ENCODE results near the gene RARRES1. TPM values are rescaled to one million over a fixed set of nuclear protein-coding genes. Genes with fewer than 3 reads are reported as not detected.

The RARRES1 gene
- total RNA-seq, 1 experiment from 2014 or later = not detected

DNA sequence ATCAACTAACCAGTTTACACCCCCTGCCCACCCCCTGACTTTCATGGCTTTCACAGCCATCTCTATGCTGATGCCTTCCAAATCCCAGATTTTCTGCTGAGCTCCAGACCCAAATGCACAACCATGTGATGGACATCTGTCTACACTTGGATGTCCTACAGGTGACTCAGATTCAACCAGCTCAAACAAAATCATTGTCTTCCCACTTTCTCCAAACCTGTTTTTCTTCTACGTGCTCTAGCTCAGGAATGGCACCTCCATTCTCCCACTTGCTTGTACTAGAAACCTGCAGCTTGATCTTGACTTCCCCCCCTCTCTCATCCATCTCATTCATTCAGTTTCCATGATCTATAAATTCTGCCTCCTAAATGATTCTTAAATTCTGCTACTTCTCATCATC lies 34.1 kb upstream of the RARRES1 start:
- DNase-seq (ENCODE audit: extremely low read depth, low read depth) = no peak

DNA sequence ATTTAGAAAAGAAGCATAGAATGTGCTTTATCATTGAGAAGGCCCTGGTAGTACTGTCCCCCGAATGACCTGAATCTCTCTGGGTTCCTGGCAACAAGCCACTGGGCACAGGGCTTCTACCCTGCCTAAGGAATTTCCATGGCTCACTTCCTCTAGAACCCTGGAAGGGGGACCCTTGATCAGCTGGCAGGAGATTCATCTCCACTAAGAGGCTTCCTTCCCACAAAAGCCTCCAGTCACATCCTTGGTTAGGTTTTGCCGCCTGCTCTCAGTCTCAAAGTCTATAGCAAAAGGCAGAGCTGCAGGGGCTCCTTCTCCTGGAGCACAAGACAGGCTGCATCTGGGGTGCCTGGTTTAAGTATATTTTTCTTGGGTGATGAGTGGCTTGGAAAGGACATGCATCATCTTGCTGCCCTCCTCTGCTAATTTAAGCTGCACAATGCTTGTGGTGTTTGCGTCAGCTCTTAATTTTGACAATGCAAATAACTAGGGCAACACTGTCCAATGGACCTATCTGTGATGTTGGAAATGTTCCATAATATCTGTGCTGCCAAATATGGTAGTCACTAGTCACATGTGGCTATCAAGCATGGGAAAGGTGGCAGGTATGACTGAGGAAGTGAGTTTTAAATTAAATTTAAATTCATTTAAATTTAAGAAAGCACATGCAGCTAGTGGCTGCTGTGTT lies 33.4 kb upstream of the RARRES1 start:
- no peak for DNase-seq (ENCODE audit: extremely low read depth, low read depth)

DNA sequence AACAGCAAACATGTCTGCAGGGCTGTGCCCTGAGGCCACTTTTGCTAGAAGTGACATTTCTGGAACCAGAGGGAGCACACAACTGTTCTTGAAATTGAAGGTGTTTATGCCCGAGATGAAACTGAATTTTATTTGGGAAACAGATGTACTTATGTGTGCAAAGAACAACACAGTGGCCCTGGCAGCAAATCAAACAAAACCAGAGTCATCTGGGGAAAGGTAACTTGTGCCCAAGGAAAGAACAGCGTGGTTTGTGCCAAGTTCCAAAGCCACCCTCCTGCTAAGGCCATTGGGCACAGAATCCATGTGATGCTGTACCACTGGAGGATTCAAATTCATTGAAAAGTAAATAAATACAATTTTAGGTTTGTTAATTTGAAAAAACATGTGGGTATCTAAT lies 31.2 kb upstream of the RARRES1 start:
- DNase-seq (ENCODE audit: extremely low read depth, low read depth) = no peak

DNA sequence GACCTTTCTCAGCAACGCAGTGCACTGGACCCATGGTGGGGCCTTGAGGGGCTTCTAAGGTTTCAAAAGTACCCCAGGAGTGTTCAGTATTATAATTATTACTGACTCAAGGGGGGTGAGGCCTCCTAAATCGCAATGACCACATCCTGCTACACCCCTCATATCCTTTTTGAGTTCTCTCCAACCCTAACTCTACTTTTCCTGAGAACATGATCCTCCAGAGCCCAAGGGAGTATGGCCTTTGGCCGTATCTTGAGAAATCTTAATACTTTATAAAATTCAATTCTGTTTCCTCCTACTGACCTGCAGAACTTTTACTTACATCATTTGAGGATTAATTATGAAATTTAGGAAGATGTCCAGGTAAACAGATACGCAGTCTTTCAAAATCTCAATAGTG lies 30.4 kb upstream of the RARRES1 start:
- DNase-seq (ENCODE audit: extremely low read depth, low read depth) = no peak

DNA sequence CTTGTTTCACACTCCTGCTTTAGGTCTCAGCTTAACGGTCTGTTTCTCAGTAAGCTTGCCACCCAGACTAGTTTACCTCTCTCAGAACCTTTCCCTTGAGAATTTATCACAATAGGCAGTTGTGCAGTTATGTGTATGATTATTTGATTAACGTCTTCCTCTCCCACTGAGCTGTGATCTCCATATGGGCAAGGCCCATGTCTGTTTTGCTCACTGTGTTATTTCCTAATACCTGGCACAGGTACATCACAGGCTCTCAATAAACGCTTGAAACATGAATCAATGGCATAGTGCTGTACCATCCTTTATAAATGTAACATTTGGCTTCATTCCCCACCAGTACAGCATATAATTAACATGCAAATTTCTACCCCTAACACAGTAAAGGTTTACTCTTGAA lies 29.1 kb upstream of the RARRES1 start:
- DNase-seq (ENCODE audit: extremely low read depth, low read depth) = no peak

DNA sequence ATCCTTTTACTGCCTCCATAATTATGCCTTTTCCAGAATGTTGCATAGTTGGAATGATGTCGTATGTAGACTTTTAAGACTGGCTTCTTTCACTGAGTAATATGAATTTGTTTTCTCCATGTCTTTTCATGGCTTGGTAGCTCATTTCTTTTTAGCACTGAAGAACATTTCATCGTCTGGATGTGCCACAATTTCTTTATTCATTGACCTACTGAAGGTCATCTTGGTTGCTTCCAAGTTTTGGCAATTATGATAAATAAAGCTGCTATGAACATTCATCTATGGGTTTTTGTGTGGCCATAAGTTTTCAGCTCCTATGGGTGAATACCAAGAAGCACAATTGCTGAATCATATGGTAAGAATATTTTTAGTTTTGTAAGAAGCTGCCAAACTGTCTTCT lies 23.2 kb upstream of the RARRES1 start:
- no peak for DNase-seq (ENCODE audit: extremely low read depth, low read depth)

DNA sequence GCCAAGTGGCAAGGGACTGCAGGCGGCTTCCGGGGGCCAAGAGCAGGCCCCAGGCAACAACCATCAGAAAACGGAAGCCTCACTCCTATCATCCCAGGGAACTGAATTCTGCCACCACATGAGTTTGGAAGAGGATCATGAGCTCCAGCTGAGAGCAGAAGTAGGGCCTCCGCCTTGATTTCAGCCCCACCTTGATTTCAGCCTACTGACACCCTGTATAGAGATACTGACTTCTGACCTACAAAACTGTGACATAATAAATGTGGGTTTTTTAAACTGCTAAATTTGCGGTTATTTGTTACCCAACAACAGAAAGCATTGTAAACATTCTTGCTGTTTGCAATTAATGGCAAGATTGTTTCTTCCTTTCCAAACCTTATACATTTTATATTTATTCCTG lies 21.6 kb upstream of the RARRES1 start:
- no peak for DNase-seq (ENCODE audit: extremely low read depth, low read depth)

DNA sequence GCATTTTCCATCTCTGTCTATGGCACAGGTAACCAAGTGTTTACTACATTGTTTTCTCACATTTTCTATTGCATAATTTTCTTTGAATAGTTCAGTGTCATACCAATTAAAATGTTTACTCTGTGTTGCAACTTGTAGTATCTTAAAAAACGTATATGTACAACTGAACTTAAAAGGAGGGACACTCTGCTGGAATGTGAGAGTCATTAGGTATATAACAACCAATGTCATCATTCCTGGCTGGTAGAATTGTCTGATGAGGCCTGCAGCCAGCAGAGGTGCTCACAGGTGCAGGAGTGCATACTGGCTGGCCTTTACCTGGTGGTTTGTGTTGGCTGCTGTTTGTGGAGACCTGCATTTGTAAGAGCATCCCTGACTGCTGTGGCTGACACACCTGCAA lies 19.1 kb upstream of the RARRES1 start:
- DNase-seq (ENCODE audit: extremely low read depth, low read depth) = no peak

DNA sequence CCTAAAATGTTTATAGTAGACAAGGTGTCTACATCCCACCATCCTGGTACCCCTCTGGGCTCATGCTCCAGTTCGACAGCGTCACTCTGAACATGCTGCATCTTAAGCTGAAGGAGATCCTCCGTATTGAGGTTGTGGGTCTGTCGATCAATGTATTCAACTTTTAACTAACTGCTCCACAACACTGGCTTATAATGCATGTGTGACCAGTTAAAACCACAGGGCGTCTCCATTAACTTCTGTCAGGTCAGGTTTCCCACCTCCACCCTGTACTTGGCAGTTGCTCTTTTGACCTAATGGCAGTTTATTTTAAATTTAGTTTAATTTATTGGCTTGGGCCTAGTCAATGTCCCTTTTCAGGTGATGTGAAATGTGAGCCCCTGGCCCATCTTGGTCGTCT lies 17.8 kb upstream of the RARRES1 start:
- no peak for DNase-seq (ENCODE audit: extremely low read depth, low read depth)

DNA sequence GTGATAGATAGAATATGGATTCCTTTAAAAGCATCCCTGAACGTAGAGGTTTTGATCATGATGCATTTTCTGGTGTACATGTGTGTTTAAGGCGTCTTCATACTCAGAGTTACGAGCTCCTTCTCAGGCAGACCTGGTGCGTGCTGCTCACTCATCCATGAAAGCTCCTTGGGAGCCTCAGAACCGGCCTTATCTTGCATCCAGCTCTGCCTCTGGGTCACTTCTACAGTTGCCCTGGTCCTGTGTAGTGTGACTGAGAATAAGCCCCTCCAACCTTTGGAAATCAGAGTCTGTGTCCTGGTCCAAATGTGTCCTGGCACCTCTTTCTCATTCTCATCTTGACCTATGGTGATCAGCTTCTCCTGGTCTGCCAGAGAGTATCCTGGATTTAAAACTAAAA lies 17.3 kb upstream of the RARRES1 start:
- no peak for DNase-seq (ENCODE audit: extremely low read depth, low read depth)

DNA sequence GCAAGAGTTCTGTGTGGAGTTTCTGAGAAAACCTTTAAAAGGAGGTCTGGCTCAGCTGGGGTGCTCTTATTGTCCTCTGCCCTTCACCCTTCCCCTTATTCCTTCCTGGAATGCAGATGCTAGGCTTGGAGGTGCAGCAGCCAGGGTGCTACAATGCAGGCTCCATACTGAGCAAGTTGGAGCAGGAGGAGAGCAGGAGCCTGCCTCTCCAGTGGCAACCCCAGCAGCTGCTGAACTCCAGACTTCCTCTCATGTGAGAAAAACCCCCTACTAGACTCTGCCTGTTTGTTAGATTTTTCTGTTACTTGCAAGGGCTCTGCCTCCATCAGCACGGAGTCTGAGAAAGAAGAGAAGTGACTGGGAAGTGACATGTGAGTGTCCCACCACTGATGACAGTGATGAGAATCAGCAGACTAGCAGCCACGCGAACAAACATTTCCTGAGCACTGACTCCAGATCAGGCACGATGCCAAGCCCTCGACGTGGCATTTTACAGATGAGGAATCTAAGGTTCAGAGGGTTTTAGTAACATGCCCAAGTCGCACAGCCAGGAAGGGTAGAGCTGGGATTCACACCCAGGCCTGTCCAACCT lies 16.1 kb upstream of the RARRES1 start:
- DNase-seq (ENCODE audit: extremely low read depth, low read depth) = no peak

DNA sequence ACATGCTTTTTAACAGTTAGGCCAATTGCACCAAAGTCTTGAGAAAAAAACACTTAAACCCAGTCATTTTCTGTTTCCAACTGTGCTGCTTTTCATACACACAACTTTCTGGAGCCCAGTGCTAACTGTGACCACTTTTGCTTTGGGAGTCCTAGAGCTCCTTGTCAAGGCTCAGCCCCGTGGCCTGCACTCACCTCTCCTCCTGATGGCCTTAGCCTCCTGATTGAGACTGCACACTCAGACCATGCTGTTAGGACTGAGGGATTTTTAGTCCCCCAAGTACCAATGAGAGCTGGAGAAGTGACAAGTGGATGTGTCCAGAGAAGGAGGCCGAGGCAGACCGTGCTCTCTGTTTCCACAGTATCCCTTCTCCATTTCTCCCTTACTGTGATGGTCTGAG lies 15.2 kb upstream of the RARRES1 start:
- no peak for DNase-seq (ENCODE audit: extremely low read depth, low read depth)

DNA sequence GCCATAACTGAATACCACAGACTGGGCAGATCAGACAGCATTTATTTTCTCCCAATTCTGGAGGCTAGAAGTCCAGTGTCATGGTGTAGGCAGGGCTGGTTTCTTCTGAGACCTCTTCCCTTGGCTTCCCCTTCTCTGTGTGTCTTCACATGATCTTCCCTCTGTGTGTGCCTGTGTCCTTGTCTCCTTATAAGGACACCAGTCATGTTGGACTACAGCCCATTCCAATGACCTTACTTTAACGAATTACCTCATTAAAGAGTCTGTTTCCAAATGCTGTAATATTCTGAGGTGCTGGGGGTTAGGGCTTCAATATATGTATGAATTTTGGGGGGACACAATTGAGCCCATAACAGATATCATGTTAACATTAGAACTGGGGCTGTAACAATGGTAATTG lies 13.3 kb upstream of the RARRES1 start:
- no peak for DNase-seq (ENCODE audit: extremely low read depth, low read depth)

DNA sequence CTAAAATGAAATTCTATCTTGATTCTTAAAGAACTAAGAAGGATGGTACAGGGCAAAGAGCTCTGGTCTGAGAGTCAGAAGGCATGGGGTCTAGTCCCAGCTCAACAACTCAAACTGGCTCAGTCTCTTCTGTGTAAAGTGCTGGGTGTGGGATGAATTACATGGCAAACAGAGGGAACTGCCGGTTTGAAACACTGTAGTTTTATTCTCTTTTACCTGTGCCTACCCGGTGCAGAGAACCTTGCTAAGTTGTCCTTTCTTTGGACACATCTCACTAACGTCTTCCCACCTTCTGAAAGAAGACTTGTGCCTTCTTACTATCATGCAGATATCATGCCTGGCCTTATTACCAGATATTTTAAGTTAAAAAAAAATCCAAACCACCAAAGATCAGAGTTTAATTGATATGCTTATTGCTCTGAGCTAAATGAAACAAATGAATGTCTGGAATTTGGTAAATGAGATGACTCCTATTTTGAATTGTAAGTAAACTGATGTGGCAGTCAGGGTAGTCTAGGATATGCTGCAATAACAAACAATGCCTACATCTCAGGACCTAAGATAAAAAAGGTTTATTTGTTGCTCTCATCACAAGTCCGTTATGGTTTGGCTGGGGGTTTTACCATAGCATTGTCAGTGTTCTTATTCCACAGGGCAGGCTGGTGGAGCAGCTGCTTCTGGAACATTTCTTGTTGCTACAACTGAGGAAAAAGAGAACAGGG lies 12.5 kb upstream of the RARRES1 start:
- no peak for DNase-seq (ENCODE audit: extremely low read depth, low read depth)

DNA sequence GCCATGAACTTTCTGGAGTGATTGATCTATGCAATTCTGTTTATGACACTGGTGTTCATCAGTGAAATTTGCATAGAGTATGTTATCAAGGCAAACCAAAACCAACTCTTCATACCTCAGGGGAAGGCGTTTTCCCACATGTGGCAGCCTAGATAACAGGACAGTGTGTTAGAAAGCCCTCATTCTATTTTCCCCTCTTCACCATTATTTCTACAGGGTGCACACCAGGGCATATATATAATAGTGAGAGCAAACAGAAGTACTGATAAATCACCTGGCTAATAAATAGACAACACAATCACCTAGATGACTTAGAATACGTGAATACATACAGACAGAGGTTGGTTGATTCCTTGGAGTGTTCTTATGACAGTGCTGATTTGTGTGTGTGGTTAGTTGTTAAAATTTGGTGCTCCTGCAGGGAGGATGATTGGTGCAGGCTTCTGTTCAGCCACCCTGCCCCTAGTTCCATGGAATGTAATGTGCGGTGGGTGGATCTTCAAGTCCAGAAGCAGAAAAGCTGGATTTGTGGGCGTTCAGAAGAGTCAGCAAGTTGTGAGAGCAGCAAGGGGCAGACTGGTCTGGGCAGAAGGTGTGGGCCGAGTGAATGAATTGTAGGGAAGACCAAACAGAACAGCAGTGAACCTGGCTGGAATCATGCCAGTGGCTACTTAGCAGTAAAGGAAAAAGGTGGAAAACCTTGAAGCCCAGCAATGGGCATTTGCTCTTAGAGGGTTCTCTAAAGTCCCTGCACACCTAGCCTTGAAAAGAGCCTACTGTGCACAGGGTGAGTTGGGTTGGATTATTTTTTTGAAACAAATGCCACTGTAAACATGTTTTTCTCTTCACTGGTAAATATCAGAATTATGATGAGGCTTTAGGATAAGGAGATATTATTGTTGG lies 11.7 kb upstream of the RARRES1 start:
- no peak for DNase-seq (ENCODE audit: extremely low read depth, low read depth)

DNA sequence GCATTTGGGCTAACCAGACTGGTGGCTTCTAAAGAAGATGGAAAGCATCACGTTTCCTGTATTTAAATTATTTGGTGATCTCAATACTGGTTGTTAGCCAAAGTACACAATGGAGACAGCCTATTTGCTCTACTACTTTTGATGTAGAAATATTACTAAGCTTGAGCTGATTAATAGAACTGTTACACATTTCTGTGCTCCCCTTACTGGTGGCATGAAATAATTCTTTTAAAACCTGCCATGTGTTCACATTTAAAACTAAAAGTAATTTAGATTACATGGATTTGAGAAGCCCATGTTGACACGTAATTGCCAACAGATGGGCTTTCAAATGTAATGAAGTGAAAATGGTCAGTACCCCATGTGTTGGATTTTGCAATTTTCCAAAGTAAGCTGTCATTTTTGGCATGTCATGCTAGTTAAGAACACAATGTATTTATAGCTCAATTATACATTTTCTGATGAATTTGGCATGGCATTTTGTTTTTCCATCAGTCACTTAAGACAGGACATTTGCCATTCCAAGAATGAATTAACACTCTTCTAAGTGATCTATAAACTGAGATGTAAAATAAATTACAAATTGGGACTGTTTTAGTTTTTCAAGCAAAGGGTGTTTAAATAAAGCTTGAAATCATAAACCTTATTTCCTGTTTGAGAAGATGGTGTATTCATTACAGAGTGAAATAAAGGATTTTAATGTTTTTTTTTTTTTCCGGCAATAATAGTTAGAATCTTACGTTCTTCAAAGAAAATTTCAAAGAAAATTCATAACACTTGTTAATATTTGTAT lies 10.8 kb upstream of the RARRES1 start:
- no peak for DNase-seq (ENCODE audit: extremely low read depth, low read depth)

DNA sequence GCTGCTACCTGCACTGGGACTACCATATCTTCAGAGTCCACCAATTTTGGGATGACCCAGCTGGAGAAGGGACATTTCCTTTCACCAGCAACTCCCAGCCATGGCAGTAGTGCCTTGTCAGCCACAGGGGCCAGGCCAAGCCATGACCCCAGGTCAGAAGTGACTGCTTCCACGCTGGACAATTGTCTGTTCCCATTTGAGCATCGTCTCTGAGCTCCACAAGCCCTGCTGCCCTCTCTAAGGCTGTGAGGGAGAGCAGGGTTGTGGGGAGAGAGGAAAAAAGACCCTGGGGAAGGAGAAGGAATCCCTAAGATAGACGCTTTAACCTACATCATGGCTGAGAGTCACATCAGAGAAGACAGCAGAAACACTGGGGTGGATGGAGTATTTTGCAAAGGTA lies 7.4 kb upstream of the RARRES1 start:
- no peak for DNase-seq (ENCODE audit: extremely low read depth, low read depth)

DNA sequence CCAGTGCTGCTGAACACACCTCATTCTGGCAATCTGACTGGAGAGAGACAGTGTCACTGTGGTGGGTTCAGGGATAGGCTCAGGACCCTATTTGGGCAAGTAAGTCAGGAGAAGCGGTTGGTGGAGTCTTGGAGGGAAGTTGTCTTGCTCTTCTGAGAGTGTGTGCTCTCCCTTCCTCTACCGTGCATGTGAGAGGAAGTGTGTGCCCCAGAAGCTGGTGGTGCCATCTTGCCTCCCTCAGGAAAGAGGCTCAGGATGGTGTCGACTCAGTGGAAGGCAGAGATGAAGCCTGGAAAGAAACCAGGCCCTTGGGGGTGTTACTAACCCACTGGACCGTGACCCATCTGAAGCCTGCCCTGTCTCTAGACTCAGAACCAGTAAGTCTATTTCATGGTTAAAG lies 6.8 kb upstream of the RARRES1 start:
- no peak for DNase-seq (ENCODE audit: extremely low read depth, low read depth)

DNA sequence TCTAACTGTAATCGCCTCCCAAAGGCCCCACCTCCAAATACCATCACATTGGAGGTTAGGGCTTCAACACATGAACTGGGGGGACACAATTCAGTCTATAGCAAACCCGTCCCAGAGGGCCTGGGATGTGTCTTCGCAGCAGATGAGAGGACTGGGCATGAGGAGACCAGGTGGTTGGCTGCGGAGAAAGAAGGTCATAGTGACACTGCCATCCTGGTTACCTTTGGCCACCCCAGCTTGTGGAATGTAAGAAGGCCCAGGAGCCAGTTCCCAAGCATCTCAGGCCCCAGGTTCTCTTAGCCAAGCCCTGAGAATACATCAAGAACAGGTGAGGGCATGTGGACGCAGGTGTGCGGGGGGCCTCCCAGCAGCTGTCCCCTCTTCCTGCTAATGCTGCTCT lies 6.4 kb upstream of the RARRES1 start:
- DNase-seq (ENCODE audit: extremely low read depth, low read depth) = no peak

DNA sequence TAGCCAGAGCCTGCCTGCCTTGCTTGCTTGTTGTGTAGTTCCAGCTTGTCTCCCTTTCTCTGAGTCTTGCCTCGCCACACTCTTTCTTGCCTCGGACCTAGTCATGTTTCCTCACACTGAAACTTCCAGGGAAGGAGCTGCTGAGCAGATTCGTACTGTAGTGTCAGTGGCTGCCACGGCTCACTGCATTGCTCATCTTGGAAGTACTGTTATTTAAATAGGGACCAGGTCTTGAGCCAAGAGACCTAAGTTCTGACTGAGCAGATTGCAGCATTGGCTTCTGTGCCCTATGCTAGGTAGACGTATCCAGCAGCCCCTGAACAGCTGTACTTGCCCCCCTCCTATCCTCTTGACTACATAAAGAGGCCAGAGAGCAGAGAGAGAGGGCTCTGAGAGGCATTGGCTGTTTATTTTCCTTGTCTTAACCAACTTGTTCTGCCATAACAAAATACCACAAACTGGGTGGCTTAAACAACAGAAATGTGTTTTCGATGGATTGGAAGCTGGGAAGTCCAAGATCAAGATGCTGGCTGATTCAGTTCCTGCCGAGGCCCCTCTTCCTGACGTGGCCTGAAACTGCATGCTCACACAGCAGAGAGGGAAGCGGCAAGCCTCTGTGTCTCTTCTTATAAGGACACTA lies 5.8 kb upstream of the RARRES1 start:
- no peak for DNase-seq (ENCODE audit: extremely low read depth, low read depth)

Measured in NCI-H460 (cell line).